Right ventricle myocardium superior (tissue), 1 donor: ENCODE measurements around the gene HSPA2. TPM values are rescaled to one million over a fixed set of nuclear protein-coding genes. Genes with fewer than 3 reads are reported as not detected.
"Not testable (repeated sequence)": the region's sequence is repeated elsewhere in the genome, so short reads cannot be mapped to it uniquely, and the experiment has no call there.

ENCODE experiments used
- ATAC-seq: fragments of 200-7000 bp; cut with Tn5 transposase; one replicate; pipeline ENCODE4 v1.9.1; 2020; ENCODE audit warnings: mild to moderate bottlenecking; ENCODE audit not compliant: poor library complexity
- DNase-seq: peaks from one replicate; pipeline ENCODE4 v3.0.0-alpha.2; 2020
- intact Hi-C: fragments of 100-400 bp; cut with DNase I; formaldehyde crosslinking; loops from one replicate; pipeline ENCODE4 v1.11.2; 2022
- total RNA-seq: library from RNA; stranded (reverse); fragmentation: NEBNext Ultra II Directional; extraction: Animal tissue kit (Norgen Biotek cat#: 25700); gene quantifications from one replicate; pipeline ENCODE4 v1.2.1, GENCODE V29; 2021
- donor health status: DM: no; HTN: yes; CAD: no; lungs with severe emphysema.

HSPA2 gene
- total RNA-seq, 1 donor from 2014 or later, result 14.1 TPM

DNA sequence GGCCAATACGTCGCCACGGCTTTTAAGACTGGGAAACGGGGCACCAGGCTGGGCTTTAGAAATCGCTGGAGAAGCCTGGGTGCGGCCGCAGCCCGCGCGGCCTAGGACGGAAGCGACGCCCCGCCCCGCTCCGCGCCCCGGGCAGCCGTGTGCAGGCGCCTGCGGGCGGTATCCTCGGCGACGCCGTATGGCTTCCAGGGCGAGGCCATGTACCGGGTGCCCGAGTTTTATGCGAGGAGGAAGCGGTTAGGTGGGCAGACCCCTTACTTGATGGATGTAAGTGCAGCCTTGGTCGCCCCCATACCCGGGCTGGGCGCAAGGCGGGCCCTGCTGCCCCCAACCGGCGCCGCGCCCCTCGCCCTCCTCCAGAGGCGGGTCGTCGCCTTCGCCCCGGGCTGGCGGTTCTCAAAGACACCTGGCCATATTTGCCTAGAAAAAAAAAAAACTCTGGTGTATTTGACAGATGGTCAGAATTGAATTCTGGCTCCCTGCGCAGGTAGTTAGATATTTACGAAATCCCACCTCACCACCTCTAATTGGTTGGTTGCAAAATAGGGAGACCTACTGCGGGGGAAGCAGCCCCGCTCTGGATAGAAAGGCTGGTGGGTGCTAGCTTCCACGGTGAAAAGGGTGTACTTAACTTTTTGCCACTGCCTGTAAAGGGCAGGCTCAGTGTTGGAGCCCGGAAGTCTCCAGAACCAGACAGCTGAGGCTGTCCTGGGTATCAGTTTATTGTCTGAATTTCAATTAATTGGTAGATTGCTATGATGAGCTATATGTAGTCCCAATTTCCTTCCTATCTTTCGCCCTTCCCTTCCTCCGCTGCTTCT lies 9.5 kb downstream of the HSPA2 start, which contains the start of gene PPP1R36:
TSS of gene PPP1R36 (plus strand) at position 171 of the 830 bp plus-strand sequence. CDS start at position 208, 37 bp downstream.
- DNase-seq (peak; percentile 67), ATAC-seq (peak; percentile 93)
- intact Hi-C loops, result no loop called here

DNA sequence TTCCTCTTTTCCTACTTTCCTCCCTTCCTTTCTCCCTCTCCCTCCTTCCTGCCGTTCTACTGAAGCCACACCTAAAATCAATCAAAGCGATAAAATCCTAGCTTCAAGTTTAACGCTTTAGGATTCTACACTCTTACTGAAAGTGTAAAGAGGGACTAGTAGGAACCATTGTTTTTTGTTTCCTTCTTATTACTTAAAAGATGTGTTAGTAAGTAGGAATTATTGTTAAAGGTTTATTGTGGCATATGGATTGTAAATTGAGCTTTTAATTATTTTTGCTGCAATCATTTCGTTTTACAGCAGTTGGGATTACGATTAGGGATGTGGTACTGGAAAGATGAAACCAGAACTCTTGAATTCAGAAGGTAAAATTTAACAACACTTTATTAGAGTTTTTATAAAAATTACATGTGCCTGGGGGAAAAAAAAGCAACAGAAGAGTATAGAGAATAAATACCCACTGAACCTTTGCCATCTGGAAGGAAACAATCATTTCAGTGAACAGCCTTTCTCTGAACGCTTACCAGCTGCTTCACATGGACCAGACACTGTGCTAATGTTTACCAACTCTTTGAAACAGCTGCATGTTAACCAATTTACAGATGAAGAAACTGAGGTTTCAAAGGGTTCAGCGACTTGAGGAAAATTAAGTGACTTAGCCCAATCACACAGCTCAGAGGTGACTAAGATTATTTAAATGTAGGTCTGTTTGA lies 10.2 kb downstream of the HSPA2 start:
- intact Hi-C loops, result no loop called here
- DNase-seq (no peak), ATAC-seq (no peak)

- intact Hi-C loops, result no loop called here
- DNase-seq (no peak), ATAC-seq (no peak)
These were observed 14.0 kb downstream of the HSPA2 start for GRCh38 chr14:64554556-64554955.

- intact Hi-C loops, result no loop called here
- DNase-seq, result no peak
- ATAC-seq, result no peak
These were observed 16.0 kb downstream of the HSPA2 start for GRCh38 chr14:64556526-64556925.

- ATAC-seq, DNase-seq, intact Hi-C loops: not testable (repeated sequence)
These were observed 17.7 kb downstream of the HSPA2 start for GRCh38 chr14:64558216-64558615.

DNA sequence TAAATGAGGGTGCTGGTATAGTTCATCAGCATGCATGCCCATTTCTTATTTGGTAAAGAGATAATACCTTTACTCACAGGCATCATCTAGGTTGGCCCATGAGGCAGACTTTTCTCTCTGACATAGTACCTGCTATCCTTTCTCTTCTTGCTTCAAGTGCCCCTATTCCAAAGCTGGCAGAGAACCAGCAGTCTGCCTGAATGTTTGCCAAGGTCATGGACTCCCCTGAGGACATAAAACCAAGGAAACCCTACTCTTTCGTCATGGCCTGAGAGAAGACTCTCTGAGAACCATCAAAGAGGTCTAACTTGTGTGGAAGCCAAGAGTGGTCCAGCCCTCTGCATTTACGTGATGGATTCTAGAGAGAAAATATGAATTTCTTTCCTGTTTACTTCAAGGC lies 21.1 kb downstream of the HSPA2 start:
- no peak for DNase-seq
- peak; percentile 26 for ATAC-seq
- intact Hi-C loops, result no loop called here

GRCh38 chr14:64562436-64562835 lies 21.9 kb downstream of the HSPA2 start:
- ATAC-seq (peak; percentile 58), DNase-seq (no peak)
- intact Hi-C loops, result no loop called here

DNA sequence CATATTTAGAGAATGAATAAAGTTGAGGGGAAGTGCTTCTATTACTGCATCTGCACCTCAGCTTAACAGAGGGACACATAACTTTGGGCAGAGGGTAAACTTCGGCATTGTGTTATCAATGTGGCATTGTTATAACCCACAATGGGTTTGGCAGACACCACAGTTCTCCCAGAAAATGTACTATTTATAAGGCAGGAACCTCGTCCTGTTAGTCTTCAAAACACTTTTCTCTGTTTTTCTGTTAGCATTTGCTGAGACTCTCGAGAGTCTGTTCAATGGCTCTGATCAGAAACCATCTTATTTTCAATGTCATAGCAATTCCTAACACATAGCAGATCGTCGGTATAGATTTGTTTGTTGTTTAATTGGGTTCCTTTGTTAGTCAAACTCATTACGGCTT lies 23.2 kb downstream of the HSPA2 start:
- DNase-seq (no peak), ATAC-seq (no peak)
- intact Hi-C loops, result no loop called here

DNA sequence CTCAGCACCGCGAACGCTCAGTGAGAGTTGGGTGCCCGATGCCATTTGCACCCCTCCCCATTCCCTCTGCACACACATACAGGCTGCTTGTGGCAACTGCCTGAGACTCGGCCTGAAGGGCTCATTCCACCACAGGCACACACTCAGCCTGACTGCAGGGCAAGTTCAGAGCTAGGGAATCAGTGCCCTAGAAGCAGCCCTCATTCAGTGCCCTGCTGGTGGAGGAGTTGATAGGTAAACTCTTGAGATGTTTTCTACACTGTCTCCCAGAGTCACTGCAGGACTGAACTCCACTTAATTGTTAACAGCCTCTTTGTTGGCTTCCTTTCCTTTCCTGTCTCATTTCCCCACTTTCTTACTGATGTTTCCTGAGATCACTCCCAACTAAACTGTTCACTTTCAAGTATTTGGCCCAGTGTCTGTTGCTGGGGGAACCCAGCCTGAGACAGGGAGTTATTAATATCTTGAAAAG lies 26.1 kb downstream of the HSPA2 start:
- DNase-seq, result no peak
- no peak for ATAC-seq
- intact Hi-C loops, result no loop called here

- ATAC-seq (peak; percentile 96), DNase-seq (peak; percentile 70)
- intact Hi-C loops, result no loop called here
These were observed 28.6 kb downstream of the HSPA2 start for GRCh38 chr14:64569138-64569631.

- DNase-seq, intact Hi-C loops: not testable (repeated sequence)
- peak; percentile 20 for ATAC-seq
These were observed 29.1 kb downstream of the HSPA2 start for GRCh38 chr14:64569646-64570045.

GRCh38 chr14:64572386-64573104 lies 32.0 kb downstream of the HSPA2 start:
- DNase-seq, result no peak
- peak; percentile 34 for ATAC-seq
- intact Hi-C loops, result no loop called here

GRCh38 chr14:64573109-64573508 lies 32.6 kb downstream of the HSPA2 start:
- peak; percentile 21 for ATAC-seq
- intact Hi-C loops, result no loop called here

GRCh38 chr14:64574371-64575107 lies 34.0 kb downstream of the HSPA2 start:
- intact Hi-C loops, result no loop called here
- ATAC-seq, result no peak
- no peak for DNase-seq

More at GRCh38 chr14:64573109-64573508, 32.6 kb downstream of the HSPA2 start:
- DNase-seq, result no peak

- no peak for ATAC-seq
- intact Hi-C loops, result no loop called here
- no peak for DNase-seq
These were observed 36.7 kb downstream of the HSPA2 start for GRCh38 chr14:64577211-64577610.

DNA sequence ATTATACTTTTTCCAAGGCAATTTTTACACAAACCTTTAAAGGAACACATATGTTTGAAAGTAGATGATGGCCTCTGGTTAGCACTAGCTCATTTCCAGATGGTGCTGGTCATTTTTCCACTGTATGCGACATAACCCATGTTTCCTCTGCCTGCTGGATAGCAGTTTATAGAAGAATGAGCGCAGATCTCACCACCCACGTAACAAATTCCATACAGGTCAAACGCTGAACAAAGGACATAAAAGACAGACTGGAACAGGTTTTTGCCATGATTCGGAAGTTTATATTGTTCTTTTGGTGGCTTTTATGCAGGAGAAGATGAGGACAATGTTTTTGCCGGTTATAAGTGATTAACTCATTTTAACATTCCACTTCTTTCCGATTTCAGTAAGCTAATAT lies 39.9 kb downstream of the HSPA2 start:
- no peak for ATAC-seq
- DNase-seq, result no peak
- intact Hi-C loops, result no loop called here

DNA sequence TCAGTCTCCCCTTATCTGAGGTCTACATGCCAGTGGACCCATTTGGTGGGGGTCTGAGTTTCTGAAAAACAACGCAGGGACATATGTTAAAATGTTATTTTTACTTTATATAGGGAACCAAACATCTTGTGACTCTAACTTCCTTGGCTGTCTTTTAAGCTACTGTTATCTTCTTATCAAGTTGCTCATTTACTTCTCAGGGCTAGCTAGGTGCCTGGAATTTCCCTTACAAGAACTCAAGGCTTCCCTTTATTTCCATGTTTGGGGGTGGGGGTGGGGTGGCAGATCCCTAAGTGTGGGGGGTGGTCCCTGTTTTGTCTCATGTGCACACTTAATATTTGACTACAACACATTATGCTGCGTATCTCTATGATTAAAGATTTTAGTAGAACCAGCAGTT lies 40.8 kb downstream of the HSPA2 start:
- ATAC-seq (no peak), DNase-seq (no peak)
- intact Hi-C loops, result no loop called here

GRCh38 chr14:64581817-64582216 lies 41.3 kb downstream of the HSPA2 start:
- intact Hi-C loops, result no loop called here
- ATAC-seq (no peak), DNase-seq (no peak)
